GM12892 (cell line): Measurements from ENCODE around the gene UVSSA.

Experiments
- POLR2A ChIP-seq: IDR thresholded peaks from 2 replicates; pipeline ENCODE4 v1.6.1; 2011; ENCODE audit warnings: low read depth, low read length, control low read depth
- POLR2AphosphoS5 ChIP-seq: IDR thresholded peaks from 2 replicates; pipeline ENCODE4 v1.6.1; 2011; ENCODE audit warnings: low read depth, low read length, control low read depth

GRCh38 chr4:1332686-1333085 is 14.3 kb upstream of the UVSSA start:
- no peak for TF ChIP-seq POLR2A
- TF ChIP-seq POLR2AphosphoS5, result no peak
